A549 (cell line): ENCODE data around the gene ASB2.

Source experiments
- CHD2 ChIP-seq: fragments of 150-350 bp; IDR thresholded peaks from 2 replicates; pipeline ENCODE4 v1.6.1; 2014; ENCODE audit warnings: low read length; ENCODE audit not compliant: partially characterized antibody
- FOSL2 ChIP-seq, 2 experiments: fragments of 450-650 bp in 1 of 2; fragments of >200 bp in 1 of 2; sonication (Bioruptor Twin) in 1 of 2; formaldehyde crosslinking; IDR thresholded peaks; 2 replicates each; pipeline versions ENCODE4 v1.5.0 to v1.6.1; 2016 to 2020; ENCODE audit warnings: mild to moderate bottlenecking in 1 of 2, moderate library complexity in 1 of 2
- TF ChIP-seq, protein P1 (sequence below): fragments of >200 bp; sonication (Bioruptor Twin); formaldehyde crosslinking; IDR thresholded peaks from 3 replicates; pipeline ENCODE4 v1.5.1; 2016
- TF ChIP-seq, protein P2 (sequence below): fragments of 200-600 bp; sonication (generic); IDR thresholded peaks from 2 replicates; pipeline ENCODE4 v1.6.1; 2016; ENCODE audit warnings: antibody characterized with exemption, mild to moderate bottlenecking, moderate library complexity

DNA sequence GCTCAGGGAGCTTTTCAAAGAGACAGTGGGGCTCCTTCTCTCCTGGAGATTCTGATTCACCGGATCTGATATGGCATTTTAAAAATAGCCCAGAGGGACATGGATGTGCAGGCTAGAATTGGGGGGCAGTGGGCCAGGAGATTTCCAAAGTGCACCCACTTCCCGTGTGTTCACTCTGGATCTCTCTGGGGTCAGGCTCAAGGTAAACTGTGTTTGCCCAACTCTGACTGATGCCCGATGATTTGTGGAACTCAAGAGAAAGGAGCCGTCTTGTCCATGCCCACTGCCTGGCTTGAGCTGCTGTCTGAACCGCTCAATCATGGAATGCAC lies 31.3 kb downstream of the ASB2 start:
- TF ChIP-seq, protein P1, sequence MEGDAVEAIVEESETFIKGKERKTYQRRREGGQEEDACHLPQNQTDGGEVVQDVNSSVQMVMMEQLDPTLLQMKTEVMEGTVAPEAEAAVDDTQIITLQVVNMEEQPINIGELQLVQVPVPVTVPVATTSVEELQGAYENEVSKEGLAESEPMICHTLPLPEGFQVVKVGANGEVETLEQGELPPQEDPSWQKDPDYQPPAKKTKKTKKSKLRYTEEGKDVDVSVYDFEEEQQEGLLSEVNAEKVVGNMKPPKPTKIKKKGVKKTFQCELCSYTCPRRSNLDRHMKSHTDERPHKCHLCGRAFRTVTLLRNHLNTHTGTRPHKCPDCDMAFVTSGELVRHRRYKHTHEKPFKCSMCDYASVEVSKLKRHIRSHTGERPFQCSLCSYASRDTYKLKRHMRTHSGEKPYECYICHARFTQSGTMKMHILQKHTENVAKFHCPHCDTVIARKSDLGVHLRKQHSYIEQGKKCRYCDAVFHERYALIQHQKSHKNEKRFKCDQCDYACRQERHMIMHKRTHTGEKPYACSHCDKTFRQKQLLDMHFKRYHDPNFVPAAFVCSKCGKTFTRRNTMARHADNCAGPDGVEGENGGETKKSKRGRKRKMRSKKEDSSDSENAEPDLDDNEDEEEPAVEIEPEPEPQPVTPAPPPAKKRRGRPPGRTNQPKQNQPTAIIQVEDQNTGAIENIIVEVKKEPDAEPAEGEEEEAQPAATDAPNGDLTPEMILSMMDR: no peak
- TF ChIP-seq CHD2 (no peak), FOSL2 (IDR thresholded peaks at IDR 0.05) (no peak), FOSL2 (CRISPR knock-in tag; IDR thresholded peaks at IDR 0.05) (no peak)
- TF ChIP-seq, protein P2, sequence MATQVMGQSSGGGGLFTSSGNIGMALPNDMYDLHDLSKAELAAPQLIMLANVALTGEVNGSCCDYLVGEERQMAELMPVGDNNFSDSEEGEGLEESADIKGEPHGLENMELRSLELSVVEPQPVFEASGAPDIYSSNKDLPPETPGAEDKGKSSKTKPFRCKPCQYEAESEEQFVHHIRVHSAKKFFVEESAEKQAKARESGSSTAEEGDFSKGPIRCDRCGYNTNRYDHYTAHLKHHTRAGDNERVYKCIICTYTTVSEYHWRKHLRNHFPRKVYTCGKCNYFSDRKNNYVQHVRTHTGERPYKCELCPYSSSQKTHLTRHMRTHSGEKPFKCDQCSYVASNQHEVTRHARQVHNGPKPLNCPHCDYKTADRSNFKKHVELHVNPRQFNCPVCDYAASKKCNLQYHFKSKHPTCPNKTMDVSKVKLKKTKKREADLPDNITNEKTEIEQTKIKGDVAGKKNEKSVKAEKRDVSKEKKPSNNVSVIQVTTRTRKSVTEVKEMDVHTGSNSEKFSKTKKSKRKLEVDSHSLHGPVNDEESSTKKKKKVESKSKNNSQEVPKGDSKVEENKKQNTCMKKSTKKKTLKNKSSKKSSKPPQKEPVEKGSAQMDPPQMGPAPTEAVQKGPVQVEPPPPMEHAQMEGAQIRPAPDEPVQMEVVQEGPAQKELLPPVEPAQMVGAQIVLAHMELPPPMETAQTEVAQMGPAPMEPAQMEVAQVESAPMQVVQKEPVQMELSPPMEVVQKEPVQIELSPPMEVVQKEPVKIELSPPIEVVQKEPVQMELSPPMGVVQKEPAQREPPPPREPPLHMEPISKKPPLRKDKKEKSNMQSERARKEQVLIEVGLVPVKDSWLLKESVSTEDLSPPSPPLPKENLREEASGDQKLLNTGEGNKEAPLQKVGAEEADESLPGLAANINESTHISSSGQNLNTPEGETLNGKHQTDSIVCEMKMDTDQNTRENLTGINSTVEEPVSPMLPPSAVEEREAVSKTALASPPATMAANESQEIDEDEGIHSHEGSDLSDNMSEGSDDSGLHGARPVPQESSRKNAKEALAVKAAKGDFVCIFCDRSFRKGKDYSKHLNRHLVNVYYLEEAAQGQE: no peak
